GM18907 (cell line): Measurements from ENCODE around the gene RAB25.

ENCODE experiments used
- ATAC-seq: cut with Tn5 transposase; IDR thresholded peaks from one replicate; pipeline ENCODE4 v1.9.1; 2021; ENCODE audit warnings: mild to moderate bottlenecking, moderate library complexity; ENCODE audit not compliant: unreplicated experiment

Gene RAB25

GRCh38 chr1:156100205-156100995 is 39.4 kb downstream of the RAB25 start:
- no peak for ATAC-seq

GRCh38 chr1:156101880-156102279 is 40.9 kb downstream of the RAB25 start:
- no peak for ATAC-seq

- ATAC-seq, result no peak
Observed at GRCh38 chr1:156102633-156103511, 41.9 kb downstream of the RAB25 start.

- no peak for ATAC-seq
Observed at GRCh38 chr1:156103521-156103947, 42.6 kb downstream of the RAB25 start.

- no peak for ATAC-seq
Observed at GRCh38 chr1:156104065-156104810, 43.3 kb downstream of the RAB25 start.

GRCh38 chr1:156104861-156105832 is 44.2 kb downstream of the RAB25 start:
- ATAC-seq, result no peak

GRCh38 chr1:156106624-156107488 is 45.9 kb downstream of the RAB25 start:
- ATAC-seq, result no peak

- no peak for ATAC-seq
Observed at GRCh38 chr1:156108057-156108456, 47.1 kb downstream of the RAB25 start.

- no peak for ATAC-seq
Observed at GRCh38 chr1:156108664-156109241, 47.8 kb downstream of the RAB25 start.

GRCh38 chr1:156110252-156110651 is 49.3 kb downstream of the RAB25 start:
- ATAC-seq, result no peak

- no peak for ATAC-seq
Observed at GRCh38 chr1:156111355-156111962, 50.5 kb downstream of the RAB25 start.

- no peak for ATAC-seq
Observed at GRCh38 chr1:156112276-156113137, 51.5 kb downstream of the RAB25 start.

GRCh38 chr1:156113282-156113950 is 52.5 kb downstream of the RAB25 start:
- ATAC-seq, result no peak

- ATAC-seq, result peak; percentile 70
Observed at GRCh38 chr1:156114101-156114918, 53.4 kb downstream of the RAB25 start, which contains the start of gene LMNA. TSS of gene LMNA (plus strand) at chr1:156114711. CDS start at chr1:156114919, 208 bp downstream.

GRCh38 chr1:156114919-156115513 is 54.1 kb downstream of the RAB25 start:
- ATAC-seq, result peak; percentile 19
